Activated T-cell treated with anti-CD3 and anti-CD28 coated beads, Interleukin-2, amount 50 U/mL, for 1 hour (primary cell): ENCODE measurements around the gene OR4F17.
A peak's percentile ranks its signal among the peaks of the same experiment; 100 is the strongest.
"Not testable (repeated sequence)": the region's sequence is repeated elsewhere in the genome, so short reads cannot be mapped to it uniquely, and the experiment has no call there.

Source experiments
- DNase-seq: peaks from one replicate; pipeline ENCODE4 v3.0.0-alpha.2; 2020

The OR4F17 gene

GRCh38 chr19:106804-107203 lies at the start of gene OR4F17:
Gene OR4F17 (plus strand): TSS chr19:107104. CDS start chr19:110679, 3,575 bp downstream.
- not testable (repeated sequence) for DNase-seq

- DNase-seq, result peak; percentile 66
Observed at GRCh38 chr19:70793-71192, 36.1 kb upstream of the OR4F17 start.

- not testable (repeated sequence) for DNase-seq
Observed at GRCh38 chr19:82864-83263, 24.0 kb upstream of the OR4F17 start.

GRCh38 chr19:83626-84025 lies 23.3 kb upstream of the OR4F17 start:
- DNase-seq, result not testable (repeated sequence)

GRCh38 chr19:90678-91077 lies 16.2 kb upstream of the OR4F17 start:
- DNase-seq, result not testable (repeated sequence)

- DNase-seq, result not testable (repeated sequence)
Observed at GRCh38 chr19:94794-95193, 12.1 kb upstream of the OR4F17 start.

- not testable (repeated sequence) for DNase-seq
Observed at GRCh38 chr19:97647-98046, 9.3 kb upstream of the OR4F17 start.

- not testable (repeated sequence) for DNase-seq
Observed at GRCh38 chr19:120443-121140, 13.7 kb downstream of the OR4F17 start.
